Activated CD8-positive, alpha-beta memory T cell treated with anti-CD3 and anti-CD28 coated beads for 1 hour (primary cell): ENCODE data around the gene FSD1.
A peak's percentile ranks its signal among the peaks of the same experiment; 100 is the strongest.
"Not testable (repeated sequence)": the region's sequence is repeated elsewhere in the genome, so short reads cannot be mapped to it uniquely, and the experiment has no call there.

Source experiments
- DNase-seq, 2 donors: peaks; one replicate each; pipeline ENCODE4 v3.0.0-alpha.2; 2020; ENCODE audit warnings: low read depth in 1 of 2; ENCODE audit errors: extremely low read depth in 1 of 2

Gene FSD1

DNA sequence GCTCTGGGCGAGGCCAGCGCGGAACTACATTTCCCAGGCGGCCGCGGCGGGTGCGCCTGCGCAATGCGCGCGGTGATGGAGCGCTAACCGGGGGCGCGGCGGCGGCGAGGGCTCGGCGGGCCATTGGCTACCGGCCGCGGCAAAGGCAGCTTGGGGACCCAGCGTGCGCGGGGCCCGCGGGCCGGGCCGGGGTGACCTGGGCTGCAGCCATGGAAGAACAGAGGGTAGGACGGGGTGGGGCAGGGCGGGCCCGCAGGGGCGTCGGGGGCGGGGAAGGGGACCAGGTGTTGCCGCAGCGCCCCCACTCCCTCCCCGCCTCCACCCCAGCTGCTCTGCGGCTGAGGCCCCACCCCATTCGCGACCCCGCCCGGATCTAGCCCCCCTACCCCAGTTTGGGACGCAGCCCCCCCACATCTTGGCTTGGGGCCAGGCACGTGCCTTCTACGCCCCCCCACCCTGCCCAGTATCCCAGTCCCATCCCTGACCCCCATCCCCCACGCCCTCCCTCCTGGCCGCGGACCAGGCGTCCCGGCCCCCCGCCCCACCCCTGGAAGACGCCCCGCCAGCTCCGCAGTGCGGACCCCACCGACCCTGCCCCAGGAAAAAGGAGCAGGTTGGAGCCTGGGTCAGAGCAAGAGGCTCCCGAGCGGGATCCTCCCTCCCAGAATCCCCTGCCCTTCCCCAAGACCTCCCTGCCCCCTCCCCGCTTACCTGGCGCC lies at the start of gene FSD1:
Gene FSD1 (plus strand): TSS at position 61 of the 719 bp plus-strand sequence. CDS start 149 bp downstream, at position 210.
- DNase-seq: peak in 1 of 2 donors; percentile 46

GRCh38 chr19:4256563-4256962 lies 47.8 kb upstream of the FSD1 start:
- DNase-seq: no peak

DNA sequence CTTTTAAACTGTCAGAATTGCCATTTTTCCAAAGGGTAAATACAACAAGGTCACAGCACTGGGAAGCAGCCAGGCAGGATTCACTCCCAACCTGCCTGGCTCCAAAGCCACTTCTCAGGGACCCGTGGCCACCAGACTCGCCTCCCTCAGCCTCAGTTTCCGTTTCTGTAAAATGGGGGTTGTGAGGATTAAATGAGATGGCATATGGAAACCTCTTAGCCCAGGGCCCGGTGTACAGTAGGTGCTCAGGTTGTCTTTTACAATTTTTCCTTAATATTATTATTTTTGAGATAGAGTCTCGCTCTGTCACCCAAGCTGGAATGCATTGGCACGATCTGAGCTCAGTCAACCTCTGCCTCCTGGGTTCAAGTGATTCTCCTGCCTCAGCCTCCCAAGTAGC lies 47.4 kb upstream of the FSD1 start:
- DNase-seq: no peak

DNA sequence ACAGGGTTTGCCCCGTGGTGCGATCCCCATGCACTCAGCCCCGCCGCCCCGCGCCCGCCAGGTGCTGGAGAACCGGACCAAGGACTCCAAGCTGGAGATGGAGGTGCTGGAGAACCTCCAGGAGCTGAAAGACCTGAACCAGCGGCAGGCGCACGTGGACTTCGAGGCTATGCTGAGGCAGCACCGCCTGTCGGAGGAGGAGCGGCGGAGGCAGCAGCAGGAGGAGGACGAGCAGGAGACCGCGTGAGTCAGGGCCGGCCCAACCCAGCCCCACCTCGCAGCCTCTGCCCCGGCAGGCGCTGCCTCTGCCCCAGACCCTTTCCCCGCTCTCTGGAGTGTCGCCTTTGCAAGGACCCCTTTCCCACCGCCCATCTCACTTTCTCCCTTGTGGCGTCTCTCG lies 46.2 kb upstream of the FSD1 start:
- DNase-seq: no peak

DNA sequence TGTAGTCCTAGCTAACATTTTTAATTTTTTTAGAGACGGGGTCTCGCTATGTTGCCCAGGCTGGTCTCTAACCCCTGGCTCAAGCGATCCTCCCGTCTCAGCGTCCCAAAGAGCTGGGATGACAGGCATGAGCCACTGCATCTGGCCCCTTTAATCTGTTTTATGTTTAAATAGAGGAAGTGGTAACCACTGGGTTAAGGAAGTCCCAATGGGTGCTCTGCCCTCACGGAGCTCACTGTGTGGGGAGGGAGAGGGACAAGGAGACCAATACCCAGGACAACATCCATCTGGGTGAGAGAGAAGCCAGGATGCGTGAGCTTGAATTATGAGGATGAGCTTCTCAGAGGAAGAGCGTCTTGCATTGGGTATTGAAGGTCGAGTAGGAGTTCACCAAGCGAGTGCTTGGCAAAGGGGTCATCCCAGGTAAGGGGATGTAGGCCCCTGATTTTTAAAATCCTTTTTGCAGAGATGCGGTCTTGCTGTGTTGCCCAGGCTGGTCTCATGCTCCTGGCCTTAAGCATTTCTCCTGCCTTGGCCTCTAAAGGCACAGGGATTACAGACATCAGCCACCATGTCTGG lies 43.7 kb upstream of the FSD1 start:
- no peak for DNase-seq

DNA sequence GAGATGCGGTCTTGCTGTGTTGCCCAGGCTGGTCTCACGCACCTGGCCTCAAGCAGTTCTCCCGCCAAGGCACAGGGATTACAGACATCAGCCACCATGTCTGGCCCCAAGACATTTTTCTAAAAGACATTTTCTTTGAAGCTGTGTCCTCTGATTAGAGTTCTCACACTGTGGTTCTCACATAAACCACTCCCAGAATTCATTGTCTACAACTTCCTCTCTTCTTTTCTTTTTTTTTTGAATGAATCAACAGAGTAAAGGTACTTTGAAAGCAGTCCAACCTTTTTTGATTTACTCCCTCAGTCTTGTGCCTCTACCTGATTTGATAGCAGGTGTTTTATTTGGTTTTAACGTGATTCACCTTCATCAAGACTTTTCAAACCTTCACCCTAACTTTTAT lies 39.6 kb upstream of the FSD1 start:
- no peak for DNase-seq

GRCh38 chr19:4266253-4267000 lies 38.0 kb upstream of the FSD1 start:
- no peak for DNase-seq

DNA sequence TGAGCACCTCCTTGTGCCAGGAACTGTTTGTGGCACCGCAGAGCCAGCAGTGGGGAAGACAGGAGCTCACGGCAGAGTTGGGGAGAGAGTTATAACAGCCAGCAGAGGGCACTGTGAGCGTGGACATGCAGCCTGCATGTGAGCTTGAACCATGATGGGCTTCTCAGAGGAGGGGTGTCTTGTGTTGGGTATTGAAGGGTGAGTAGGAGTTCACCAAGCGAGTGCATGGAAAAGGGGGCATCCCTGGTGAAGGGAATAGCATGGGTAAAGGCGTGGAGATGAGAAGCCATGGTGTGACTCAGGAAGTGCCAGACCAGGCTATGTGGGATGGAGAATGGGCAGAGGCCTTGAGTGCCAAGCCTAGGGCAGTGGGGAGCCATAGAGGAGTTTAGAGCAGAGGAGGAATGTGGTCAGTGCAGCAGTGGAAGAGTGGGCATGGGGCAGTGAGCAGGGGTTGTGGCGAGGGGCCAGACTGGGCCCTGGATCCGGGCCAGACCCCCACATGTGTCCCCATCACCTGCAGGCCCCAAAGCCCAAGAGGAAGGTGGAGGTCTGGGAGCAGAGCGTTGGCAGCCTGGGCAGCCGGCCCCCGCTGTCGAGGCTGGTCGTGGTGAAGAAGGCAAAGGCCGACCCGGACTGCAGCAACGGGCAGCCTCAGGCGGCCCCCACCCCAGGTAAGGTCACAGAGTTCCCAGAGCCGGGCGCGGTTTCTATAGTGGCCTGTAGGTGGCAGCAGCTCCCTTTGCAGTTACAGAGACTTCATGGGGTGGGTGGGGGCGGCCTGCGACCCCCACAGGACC lies 37.1 kb upstream of the FSD1 start:
- peak; percentile 28 to 45 for DNase-seq

DNA sequence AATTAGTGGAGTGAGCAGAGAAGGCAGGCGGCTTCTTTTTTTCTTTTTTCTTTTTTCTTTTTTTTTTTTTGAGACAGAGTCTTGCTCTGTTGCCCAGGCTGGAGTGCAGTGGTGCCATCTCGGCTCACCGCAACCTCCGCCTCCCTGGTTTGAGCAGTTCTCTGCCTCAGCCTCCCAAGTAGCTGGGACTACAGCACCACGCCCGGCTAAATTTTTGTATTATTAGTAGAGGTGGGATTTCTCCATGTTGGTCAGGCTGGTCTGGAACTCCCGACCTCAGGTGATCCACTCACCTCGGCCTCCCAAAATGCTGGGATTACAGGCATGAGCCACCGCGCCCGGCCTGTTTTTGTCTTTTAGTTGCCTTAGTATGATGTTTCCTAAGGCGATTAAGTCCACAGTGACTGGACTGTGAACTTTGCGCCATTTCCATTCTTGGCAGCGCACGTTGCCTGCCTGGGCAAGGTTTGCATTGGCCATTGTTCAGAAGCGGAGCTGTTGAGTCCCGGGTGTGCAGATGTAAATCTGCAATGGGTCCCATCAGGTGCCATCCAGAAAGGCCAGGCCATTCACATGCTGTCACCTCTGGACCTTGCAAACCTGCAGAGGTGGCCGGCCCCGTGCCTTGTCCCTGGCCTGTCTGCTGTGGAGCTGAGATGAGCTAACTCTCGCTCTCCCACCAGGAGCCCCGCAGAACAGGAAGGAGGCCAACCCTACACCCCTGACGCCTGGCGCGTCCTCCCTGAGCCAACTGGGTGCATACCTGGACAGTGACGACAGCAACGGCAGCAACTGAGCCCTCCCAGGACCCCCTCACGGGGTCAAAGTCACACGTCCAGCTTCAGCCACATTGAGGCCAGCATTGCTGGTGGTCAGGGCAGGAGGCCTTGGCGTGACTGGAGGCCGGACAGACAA lies 36.2 kb upstream of the FSD1 start:
- no peak for DNase-seq

GRCh38 chr19:4268816-4269430 lies 35.5 kb upstream of the FSD1 start:
- DNase-seq: no peak

- no peak for DNase-seq
Observed at GRCh38 chr19:4272894-4273293, 31.5 kb upstream of the FSD1 start.

- DNase-seq: not testable (repeated sequence)
Observed at GRCh38 chr19:4274321-4274686, 30.1 kb upstream of the FSD1 start.

DNA sequence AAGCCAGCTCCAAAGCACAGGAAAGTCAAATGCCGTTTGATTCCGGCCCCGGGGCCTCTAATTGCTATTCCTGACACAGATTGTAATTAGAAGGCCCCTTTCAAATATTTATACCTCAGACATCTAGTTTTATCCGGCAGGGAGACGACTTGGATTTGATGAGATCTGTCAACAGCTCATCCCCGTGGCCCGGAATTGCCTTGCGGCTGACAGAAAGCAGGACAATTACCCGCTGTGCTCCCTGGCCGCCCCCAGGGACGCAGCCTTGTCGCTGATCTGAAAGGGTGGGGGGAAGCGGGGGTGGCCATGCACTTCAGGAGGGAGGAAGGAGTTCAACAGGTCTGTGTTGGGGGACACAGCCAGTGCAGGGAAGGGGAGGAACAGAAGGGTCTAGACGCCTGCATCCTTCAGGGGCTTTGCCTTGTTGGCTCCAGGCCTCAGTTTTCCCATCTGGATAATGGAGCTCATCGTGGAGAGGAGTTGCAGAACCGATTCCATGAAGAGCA lies 27.2 kb upstream of the FSD1 start:
- DNase-seq: no peak

DNA sequence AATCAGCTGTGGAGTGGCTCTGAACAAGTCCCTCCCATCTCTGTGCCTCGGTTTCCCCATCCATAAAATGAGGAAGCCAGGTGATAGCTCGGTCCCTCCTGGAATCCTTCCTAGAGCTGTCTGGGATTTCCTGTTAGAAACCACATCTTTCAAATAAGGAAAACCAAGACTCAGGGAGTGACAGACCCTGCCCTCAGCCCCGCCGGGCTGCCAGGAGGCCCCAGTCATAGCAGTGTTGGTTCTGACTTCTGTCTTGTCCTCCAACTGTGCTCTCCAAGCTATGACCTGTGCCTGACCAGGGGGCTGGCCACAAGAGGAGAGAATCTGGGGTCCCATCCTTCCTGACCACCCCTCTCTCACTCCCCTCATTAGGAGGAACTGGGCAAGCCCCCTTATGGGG lies 26.4 kb upstream of the FSD1 start:
- no peak for DNase-seq

DNA sequence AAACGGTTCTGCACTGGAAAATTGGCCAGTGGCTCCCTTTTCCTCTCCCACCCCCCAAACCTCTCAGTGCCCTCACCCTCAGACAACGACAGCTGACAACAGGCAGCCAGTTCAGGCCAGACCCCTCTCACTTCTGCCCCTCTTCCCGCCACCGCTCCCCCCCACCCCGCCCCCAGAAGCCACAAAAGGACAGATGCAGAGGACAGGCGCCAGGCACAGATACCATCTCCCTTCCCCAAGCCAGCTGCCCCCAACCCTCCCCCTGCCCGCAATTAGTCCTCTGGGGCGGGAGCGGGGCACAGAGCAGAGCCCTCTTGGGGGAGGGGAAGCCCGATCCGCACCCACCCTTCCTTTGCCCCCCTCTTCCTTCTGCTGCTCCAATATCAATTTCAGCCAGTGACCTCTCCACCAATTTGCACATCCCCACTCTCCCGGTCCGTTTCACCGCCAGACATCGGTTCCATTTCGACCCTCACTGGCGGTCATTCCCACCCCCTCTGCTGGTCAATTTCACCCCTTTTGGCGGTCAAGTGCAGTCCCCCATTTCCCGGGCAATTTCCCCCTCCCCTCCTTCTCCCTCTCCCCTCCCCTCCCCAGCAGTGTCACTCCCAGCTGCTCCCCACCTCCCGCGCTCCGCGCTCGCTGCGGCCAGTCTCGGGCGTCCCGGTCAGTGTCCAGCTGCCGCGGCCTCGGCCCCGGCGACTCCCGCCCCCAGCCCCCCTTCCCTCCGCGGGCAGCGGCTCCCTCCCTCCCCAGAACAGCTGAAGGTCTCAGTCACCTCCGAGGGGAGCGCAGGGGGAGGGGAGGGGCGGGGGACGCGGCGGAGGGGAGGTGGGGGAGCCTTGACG lies 25.8 kb upstream of the FSD1 start, which contains the start of gene SHD:
Gene SHD (plus strand): TSS at position 848 of the 848 bp plus-strand sequence. CDS start 798 bp downstream, outside the sequence.
- no peak for DNase-seq

DNA sequence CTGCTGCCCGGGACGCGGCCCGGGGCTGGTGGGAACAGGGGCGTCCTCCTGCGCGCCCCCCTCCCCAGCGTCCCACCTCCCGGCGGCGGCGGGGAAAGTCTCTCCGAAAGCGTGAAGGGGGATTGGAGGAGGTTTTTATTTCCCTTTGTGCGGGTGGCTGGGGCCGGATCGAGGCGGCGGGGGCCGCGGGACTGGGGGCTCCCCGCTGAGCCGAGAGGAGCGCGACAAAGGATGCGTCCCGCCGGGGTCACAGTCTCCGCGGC lies 25.2 kb upstream of the FSD1 start:
- no peak for DNase-seq

DNA sequence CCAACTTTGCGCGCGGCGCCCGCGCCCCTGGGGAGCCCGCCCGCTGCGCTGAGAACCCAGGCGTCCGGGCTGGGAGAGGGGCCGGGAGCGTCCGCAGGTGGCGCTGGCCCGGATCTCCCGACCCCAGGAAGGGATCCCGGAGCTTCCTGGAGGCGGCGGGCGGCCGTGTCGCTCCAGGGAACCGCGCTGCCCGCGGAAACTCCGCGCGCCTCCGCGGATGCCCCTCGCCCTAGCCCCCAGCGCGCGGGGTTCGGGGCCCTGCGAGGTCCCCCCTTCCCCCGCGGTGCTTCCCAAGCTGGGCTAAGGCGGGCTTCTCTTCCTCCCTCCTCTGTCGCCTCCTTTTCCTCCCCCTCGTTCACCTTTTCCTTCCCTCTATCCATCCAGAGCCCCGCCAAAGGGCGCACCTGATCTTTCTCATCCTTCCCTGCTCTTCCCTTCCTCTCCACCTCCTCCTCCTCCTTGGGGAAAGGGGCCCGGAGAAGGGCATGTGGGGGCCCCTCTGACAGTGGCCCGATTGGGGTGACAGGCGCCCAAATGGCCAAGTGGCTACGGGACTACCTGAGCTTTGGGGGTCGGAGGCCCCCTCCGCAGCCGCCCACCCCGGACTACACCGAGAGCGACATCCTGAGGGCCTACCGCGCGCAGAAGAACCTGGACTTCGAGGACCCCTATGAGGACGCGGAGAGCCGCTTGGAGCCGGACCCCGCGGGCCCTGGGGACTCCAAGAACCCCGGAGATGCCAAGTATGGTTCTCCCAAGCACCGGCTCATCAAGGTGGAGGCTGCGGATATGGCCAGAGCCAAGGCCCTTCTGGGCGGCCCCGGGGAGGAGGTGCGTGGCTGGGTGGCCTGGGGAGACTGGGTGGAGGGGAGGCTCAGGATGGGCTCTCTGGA lies 24.6 kb upstream of the FSD1 start:
- DNase-seq: no peak
